ENCODE data around the gene THAP8.
A peak's percentile ranks its signal among the peaks of the same experiment; 100 is the strongest.

DNA sequence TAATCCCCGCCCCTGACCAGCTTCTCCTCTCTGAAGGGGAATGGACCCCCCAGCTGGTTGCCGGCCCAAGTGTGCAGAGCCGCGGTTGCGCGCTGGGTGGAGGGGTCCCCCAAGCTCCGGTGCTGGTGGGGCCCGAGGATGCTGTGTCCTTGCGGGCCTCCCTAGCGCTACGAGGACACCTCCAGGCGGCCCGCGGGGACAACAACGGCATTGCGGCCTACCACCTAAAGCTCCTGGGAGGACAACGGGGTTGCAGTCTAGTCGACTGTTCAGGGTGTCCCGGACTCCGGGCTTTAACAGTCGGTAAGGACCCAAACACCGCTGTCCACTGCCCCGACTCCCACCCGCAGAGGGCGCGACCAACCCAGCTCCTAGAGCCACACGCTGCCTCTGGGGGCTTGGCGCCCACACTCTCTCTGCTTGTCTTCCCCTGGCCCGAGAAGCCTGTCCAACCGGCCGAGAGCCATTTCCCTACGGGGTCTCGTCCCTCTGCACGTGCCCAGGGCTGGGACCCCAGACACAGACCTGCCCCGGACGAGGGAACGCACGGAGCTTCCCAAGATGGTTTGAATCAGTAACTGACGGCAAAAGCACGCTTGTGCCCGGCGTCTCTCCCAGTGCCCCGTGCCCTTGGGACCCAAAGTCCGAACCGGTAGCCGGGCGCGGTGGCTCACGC is 60.0 kb downstream of the THAP8 start:
- TF ChIP-seq, protein P1, sequence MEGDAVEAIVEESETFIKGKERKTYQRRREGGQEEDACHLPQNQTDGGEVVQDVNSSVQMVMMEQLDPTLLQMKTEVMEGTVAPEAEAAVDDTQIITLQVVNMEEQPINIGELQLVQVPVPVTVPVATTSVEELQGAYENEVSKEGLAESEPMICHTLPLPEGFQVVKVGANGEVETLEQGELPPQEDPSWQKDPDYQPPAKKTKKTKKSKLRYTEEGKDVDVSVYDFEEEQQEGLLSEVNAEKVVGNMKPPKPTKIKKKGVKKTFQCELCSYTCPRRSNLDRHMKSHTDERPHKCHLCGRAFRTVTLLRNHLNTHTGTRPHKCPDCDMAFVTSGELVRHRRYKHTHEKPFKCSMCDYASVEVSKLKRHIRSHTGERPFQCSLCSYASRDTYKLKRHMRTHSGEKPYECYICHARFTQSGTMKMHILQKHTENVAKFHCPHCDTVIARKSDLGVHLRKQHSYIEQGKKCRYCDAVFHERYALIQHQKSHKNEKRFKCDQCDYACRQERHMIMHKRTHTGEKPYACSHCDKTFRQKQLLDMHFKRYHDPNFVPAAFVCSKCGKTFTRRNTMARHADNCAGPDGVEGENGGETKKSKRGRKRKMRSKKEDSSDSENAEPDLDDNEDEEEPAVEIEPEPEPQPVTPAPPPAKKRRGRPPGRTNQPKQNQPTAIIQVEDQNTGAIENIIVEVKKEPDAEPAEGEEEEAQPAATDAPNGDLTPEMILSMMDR (IDR thresholded peaks at IDR 0.05): peak in 1 of 4 experiments; percentile 20
- TF ChIP-seq POLR2A (IDR thresholded peaks at IDR 0.05): no peak

All from uterus (tissue), 2 donors.